GM21390 (cell line): ENCODE results near the gene RHEX.
A peak's percentile ranks its signal among the peaks of the same experiment; 100 is the strongest.
"Not testable (repeated sequence)": the region's sequence is repeated elsewhere in the genome, so short reads cannot be mapped to it uniquely, and the experiment has no call there.

Experiments
- ATAC-seq: cut with Tn5 transposase; IDR thresholded peaks from one replicate; pipeline ENCODE4 v1.9.1; 2021; ENCODE audit not compliant: unreplicated experiment

RHEX gene

GRCh38 chr1:206052919-206053610 is at the start of gene RHEX:
Gene RHEX (plus strand): TSS chr1:206053173. CDS start chr1:206097829, 44,656 bp downstream.
- ATAC-seq = not testable (repeated sequence)

GRCh38 chr1:206003854-206004800 is 48.8 kb upstream of the RHEX start:
- ATAC-seq = no peak

- ATAC-seq = no peak
Observed at GRCh38 chr1:206004826-206005225, 48.1 kb upstream of the RHEX start.

DNA sequence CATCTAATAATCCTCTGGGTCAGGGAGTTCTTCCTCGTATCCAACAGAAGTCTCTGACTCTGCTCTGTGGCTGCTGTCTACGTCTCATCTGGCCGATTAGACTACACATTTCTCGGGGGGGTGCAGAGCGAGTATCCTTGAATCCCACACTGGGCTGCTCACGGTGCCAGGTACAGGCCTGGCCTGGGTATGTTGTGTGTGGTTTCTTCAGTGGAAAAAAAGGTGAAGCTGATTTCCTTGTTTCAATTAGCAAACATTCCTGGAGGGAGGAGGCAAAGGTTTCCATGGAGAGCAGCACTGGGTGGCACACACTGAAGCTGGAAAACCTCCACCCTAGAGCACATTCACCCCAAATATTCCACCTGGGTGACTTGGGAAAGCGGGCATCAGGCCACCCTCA is 47.7 kb upstream of the RHEX start:
- no peak for ATAC-seq

DNA sequence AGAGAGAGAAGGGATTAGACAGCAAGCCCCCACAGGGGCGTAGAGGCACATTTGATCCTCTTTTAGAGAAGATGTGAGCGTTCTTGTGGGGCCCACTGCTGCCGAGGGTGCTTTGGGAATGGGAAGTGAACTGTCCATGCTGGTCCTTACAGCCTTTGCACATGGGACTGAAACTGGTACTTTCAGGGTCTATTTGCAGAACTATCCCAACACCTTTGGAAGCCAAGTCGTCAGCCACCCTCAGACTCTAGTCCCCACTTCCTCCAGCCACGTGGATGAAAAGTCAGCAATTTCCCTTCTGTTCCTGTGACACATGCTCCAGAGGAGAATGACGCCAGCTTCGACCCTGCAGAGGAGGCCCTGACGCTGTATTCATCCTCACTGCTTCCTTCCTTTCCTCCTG is 47.2 kb upstream of the RHEX start:
- ATAC-seq = no peak

DNA sequence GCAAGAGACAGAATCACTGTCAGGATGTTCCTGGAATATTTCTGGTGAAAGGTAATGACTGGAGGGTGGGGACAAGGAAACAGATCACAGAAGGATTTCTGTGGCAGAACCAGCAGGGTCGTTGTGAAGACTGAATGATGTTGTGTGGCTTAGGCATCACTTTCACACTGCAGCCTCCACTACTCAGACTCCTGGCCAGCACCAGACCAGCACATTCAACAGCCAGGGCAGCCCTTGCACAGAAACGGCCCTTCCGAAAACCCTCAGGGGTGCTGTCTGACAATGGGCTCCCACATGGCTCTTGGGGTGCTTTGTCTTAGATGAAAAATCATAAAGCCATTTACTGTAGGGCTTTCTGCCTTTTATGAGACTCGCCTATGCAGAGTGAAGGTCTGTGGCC is 46.0 kb upstream of the RHEX start:
- no peak for ATAC-seq

GRCh38 chr1:206010060-206010459 is 42.9 kb upstream of the RHEX start:
- ATAC-seq = no peak

- no peak for ATAC-seq
Observed at GRCh38 chr1:206011057-206011456, 41.9 kb upstream of the RHEX start.

DNA sequence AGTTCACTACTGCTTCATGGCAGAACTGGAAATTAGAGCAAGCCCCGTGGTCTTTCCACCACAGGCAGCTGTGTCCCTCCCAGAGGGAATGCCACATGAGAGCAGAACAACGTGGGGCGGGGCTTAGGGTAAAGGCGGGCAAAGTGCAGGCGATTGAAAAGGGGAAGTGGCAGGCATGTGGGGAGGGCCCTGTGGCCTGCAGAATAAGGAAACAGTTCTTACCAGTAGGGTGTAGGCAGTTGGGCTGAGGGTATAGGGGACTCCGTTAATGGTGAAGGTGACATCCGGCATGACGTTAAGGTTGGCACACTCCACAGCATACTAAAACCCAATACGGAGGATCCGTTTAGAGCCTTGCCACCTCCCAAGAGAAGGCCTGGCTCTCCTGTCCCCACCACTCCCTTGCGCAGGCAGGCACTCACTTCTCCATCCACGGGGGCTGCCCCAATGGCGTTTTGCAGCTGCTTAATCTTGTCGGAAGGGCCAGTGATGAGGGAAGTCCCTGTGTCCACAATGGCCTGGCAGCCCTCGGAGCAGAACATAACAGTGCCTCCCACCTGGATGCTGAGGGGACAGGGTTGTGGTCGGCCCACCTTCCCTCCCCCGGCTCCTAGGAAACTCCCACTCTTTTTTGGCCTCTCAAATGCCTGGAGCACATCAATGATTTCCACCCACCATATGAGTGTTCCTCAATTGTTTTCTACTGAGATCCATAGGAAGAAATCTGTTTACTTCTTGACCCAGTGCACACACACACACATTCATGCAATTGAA is 40.7 kb upstream of the RHEX start:
- peak; percentile 93 for ATAC-seq

GRCh38 chr1:206013026-206013795 is 39.8 kb upstream of the RHEX start:
- ATAC-seq = no peak

- no peak for ATAC-seq
Observed at GRCh38 chr1:206014601-206015000, 38.4 kb upstream of the RHEX start.

DNA sequence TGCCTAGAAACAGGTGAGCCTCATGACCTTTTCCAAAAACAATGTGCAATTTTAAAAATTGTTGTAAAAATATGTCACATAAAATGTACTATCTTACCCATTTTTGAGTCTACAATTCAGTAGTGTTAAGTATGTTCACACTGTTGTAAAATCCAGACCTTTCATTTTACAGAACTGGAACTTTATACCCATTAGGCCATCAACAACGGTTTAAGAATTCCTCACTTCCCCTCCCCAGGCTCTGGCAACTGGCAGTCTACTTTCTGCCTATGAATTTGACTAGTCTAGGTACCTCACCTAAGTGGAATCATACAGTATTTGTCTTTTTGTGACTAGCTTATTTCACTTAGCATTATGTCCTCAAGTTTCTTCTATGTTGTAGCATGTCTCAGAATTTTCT is 37.9 kb upstream of the RHEX start:
- ATAC-seq = no peak

- ATAC-seq = no peak
Observed at GRCh38 chr1:206020393-206021007, 32.5 kb upstream of the RHEX start.

DNA sequence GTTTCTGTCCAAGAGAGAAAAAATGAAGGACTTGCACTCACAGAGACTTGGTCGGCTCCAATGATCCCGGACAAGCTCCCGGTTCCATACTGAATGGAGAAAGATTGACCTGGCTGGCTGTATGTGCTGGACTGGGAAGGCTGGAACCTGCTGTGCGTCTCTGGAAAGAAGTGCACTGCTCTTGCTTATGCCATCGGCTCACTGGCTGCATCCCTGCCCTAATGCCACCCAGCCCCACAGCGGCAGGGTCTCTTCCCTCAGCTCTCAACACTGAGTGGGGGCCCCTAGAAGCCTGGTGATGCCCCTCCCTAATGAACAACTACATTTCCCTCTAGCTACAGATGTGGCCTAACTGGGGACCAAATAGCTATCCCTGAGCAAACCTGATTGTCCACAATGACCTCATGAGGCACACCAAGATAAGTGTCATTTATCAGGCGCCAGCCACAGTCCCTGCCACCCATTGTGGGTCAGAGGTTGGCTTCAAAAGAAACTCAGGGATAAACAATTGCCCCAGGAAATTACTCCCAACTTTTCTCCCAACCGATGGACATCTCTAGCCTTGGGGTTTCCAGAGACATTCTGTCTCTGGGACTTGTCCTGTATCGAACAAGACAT is 31.9 kb upstream of the RHEX start:
- no peak for ATAC-seq

- ATAC-seq = no peak
Observed at GRCh38 chr1:206021626-206022365, 31.2 kb upstream of the RHEX start.

DNA sequence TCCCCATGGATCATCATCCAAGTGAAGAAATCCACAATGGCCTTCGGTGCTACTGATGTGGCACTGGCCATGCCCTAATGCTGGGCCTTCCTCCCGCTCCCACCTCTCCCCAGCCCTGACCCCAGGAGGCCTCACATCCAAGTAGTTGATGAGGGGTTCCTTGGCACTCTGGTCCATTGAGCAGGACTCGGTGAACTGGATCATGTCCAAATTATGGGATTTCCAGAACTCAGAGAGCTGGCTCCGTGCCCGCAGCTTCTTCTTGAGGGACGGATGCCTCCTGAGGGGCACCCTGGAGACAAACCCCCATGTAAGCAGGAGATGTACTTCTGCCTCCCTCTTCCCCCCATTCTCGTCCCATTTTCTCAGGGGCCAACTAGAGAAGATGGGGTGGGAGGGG is 30.2 kb upstream of the RHEX start:
- no peak for ATAC-seq

DNA sequence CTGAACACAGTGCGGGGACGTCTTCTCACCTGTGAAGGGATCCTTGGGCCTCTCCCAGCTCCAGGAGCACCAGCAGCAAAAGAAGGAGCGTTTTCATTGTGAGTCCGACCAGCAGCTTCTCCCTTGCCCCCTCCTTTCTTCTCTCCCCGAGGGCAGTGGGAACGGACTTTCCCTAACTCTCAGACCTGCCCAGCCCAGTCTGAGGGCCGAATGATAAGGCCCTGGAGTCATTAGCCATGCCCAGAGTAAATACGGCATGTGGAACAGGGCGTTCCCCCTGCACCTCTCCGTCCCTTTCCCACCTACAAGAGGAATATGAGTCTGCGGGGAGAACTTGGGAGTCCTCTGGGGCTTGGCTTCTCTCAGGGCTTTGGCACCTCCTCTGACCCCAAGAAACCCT is 29.3 kb upstream of the RHEX start, which contains the start of gene CTSE:
Gene CTSE (minus strand): TSS at position 201 of the 400 bp plus-strand sequence. CDS start 104 bp downstream, at position 97.
- ATAC-seq = no peak

GRCh38 chr1:206025283-206025820 is 27.6 kb upstream of the RHEX start:
- ATAC-seq = no peak

GRCh38 chr1:206029484-206029883 is 23.5 kb upstream of the RHEX start:
- no peak for ATAC-seq
